PC-3 (cell line): ENCODE measurements around the gene KNDC1. TPM values are rescaled to one million over a fixed set of nuclear protein-coding genes. Genes with fewer than 3 reads are reported as not detected.

ENCODE experiments used
- ATAC-seq: fragments of 200-7000 bp; cut with Tn5 transposase; 2 replicates; pipeline ENCODE4 v1.9.1; 2020; ENCODE audit warnings: mild to moderate bottlenecking, moderate library complexity
- BruUV-seq: library from RNA; stranded (reverse); fragments of 400-500 nt; replicated peaks from 2 replicates; lab custom pipeline; 2021; lab: Mats Ljungman, UMichigan
- CTCF ChIA-PET: fragments of 300-600 bp; sonication (Branson Sonifier 250); formaldehyde crosslinking; loops from one replicate; lab custom pipeline; 2022; ENCODE audit warnings: antibody characterized with exemption; lab: Charles Lee
- POLR2A ChIA-PET: fragments of 300-600 bp; sonication (Branson Sonifier 250); formaldehyde crosslinking; loops from one replicate; lab custom pipeline; 2022; ENCODE audit warnings: antibody characterized with exemption; ENCODE audit not compliant: unreplicated experiment; lab: Charles Lee
- DNase-seq: peaks from one replicate; pipeline ENCODE4 v3.0.0-alpha.2; 2015
- H2AFZ ChIP-seq: fragments of 300-600 bp; sonication (generic); 2 replicates; pipeline ENCODE4 v1.6.0; 2016; ENCODE audit warnings: antibody characterized with exemption, low read length
- H3F3A ChIP-seq: fragments of 300-600 bp; sonication (generic); one replicate; pipeline ENCODE4 v1.6.0; 2017; ENCODE audit warnings: antibody characterized with exemption, low read length, control low read depth, mild to moderate bottlenecking; ENCODE audit not compliant: unreplicated experiment
- H3K27ac ChIP-seq: fragments of 300-600 bp; sonication (generic); 2 replicates; pipeline ENCODE4 v1.5.1; 2016; ENCODE audit warnings: mild to moderate bottlenecking, low read length
- H3K27me3 ChIP-seq: fragments of 300-600 bp; sonication (generic); 2 replicates; pipeline ENCODE4 v1.6.1; 2016; ENCODE audit warnings: low read length, mixed read lengths
- H3K36me3 ChIP-seq: fragments of 300-600 bp; sonication (generic); 2 replicates; pipeline ENCODE4 v1.6.1; 2016; ENCODE audit warnings: low read depth, mixed run types, low read length, mixed read lengths
- H3K4me1 ChIP-seq: fragments of 300-600 bp; sonication (generic); 2 replicates; pipeline ENCODE4 v1.5.1; 2016; ENCODE audit warnings: low read length; ENCODE audit not compliant: insufficient read depth
- H3K4me2 ChIP-seq: fragments of 300-600 bp; sonication (generic); 2 replicates; pipeline ENCODE4 v1.6.0; 2016; ENCODE audit warnings: low read length
- H3K4me3 ChIP-seq: fragments of 300-600 bp; sonication (generic); 2 replicates; pipeline ENCODE4 v1.5.1; 2016; ENCODE audit warnings: mild to moderate bottlenecking, low read length, mixed read lengths
- H3K79me2 ChIP-seq: fragments of 300-600 bp; sonication (generic); 2 replicates; pipeline ENCODE4 v1.6.1; 2017; ENCODE audit warnings: low read length, mixed read lengths
- H3K9ac ChIP-seq: fragments of 300-600 bp; sonication (generic); 2 replicates; pipeline ENCODE4 v1.6.0; 2016; ENCODE audit warnings: mild to moderate bottlenecking, low read length
- H3K9me2 ChIP-seq: fragments of 300-600 bp; sonication (generic); replicated peaks from 2 replicates; pipeline ENCODE4 v1.6.1; 2016; ENCODE audit warnings: mixed run types, low read length, mixed read lengths
- H3K9me3 ChIP-seq: fragments of 300-600 bp; sonication (generic); 2 replicates; pipeline ENCODE4 v1.6.1; 2016; ENCODE audit warnings: low read length, mixed read lengths
- H4K20me1 ChIP-seq: fragments of 300-600 bp; sonication (generic); 2 replicates; pipeline ENCODE4 v1.6.1; 2016; ENCODE audit warnings: low read length, mixed read lengths
- EZH2 ChIP-seq: fragments of 300-600 bp; sonication (generic); IDR thresholded peaks from one replicate; pipeline ENCODE4 v1.6.1; 2017; ENCODE audit warnings: antibody characterized with exemption, mild to moderate bottlenecking, low read length; ENCODE audit not compliant: unreplicated experiment
- EZH2phosphoT487 ChIP-seq: fragments of 300-600 bp; sonication (generic); IDR thresholded peaks from 2 replicates; pipeline ENCODE4 v1.6.1; 2018; ENCODE audit warnings: mild to moderate bottlenecking, antibody characterized with exemption, low read length, borderline replicate concordance
- intact Hi-C: fragments of 100-400 bp; cut with micrococcal nuclease; formaldehyde crosslinking; loops from 2 replicates; pipeline ENCODE4 v1.9.0; 2023
- total RNA-seq: library from RNA; depleted of rRNA; stranded (reverse); fragments of >200 nt; gene quantifications from 2 replicates; pipeline ENCODE4 v1.2.3, GENCODE V29; 2014
- TF ChIP-seq, protein P1 (sequence below): fragments of 300-600 bp; sonication (generic); conservative IDR thresholded peaks from 2 replicates; pipeline ENCODE4 v1.5.1; 2017; ENCODE audit warnings: antibody characterized with exemption, low read depth, mild to moderate bottlenecking, low read length

The KNDC1 gene
- total RNA-seq, 1 experiment from 2014 or later: not detected

DNA sequence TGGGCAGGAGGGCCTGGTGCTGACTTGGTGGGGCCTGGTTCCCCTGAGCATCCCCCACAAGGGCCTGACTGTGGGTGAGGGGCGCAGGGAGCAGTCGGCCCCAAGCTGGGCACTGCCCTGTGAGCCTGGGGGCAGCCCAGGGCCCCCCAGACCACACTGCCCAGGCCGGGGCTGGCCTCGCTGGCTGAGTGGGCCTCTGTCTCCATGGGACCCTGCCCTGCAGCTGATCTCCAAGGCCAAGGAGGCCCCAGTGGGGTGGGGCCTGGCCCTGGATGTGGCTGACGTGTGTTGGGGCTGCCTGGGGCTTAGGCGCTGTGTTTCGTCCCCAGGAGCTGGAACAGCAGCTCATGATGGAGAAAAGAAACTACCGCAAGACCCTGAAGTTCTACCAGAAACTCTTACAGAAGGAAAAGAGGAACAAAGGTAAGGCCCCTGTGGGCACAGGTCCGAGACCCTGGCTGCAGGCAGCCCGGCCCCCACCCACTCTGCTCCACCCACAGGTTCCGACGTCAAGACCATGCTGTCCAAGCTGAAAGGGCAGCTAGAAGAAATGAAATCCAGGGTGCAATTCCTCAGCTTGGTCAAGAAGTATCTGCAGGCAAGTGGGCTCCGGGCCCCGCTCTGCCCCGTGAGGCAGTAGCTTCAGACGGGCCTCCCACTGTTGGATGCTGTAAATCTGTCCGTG, 46.5 kb downstream of the KNDC1 start:
- no peak for ATAC-seq
- CTCF ChIA-PET: no interaction called here
- Histone ChIP-seq H3K4me3 (no peak overlapping the region), H3K4me2 (no peak overlapping the region), H3K79me2 (no peaks in the 10 kb centered on the region), H2AFZ (no peak overlapping the region), H3K9me2 (no peaks in the 10 kb centered on the region), H3F3A (no peaks in the 10 kb centered on the region), H3K9me3 (no peaks in the 10 kb centered on the region), H3K36me3 (no peaks in the 10 kb centered on the region), H3K27me3 (peaks cover 7% of the 10 kb centered on the region), H3K4me1 (no peaks in the 10 kb centered on the region), H3K27ac (no peak overlapping the region), H4K20me1 (no peaks in the 10 kb centered on the region), H3K9ac (no peak overlapping the region)
- TF ChIP-seq, protein P1, sequence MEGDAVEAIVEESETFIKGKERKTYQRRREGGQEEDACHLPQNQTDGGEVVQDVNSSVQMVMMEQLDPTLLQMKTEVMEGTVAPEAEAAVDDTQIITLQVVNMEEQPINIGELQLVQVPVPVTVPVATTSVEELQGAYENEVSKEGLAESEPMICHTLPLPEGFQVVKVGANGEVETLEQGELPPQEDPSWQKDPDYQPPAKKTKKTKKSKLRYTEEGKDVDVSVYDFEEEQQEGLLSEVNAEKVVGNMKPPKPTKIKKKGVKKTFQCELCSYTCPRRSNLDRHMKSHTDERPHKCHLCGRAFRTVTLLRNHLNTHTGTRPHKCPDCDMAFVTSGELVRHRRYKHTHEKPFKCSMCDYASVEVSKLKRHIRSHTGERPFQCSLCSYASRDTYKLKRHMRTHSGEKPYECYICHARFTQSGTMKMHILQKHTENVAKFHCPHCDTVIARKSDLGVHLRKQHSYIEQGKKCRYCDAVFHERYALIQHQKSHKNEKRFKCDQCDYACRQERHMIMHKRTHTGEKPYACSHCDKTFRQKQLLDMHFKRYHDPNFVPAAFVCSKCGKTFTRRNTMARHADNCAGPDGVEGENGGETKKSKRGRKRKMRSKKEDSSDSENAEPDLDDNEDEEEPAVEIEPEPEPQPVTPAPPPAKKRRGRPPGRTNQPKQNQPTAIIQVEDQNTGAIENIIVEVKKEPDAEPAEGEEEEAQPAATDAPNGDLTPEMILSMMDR: no peak
- TF ChIP-seq EZH2phosphoT487 (no peak), EZH2 (no peak)
- POLR2A ChIA-PET: no interaction called here
- no peak for DNase-seq
- BruUV-seq: no TSS peak
- intact Hi-C loops: no loop called here

GRCh38 chr10:133207041-133207600, 47.1 kb downstream of the KNDC1 start:
- intact Hi-C loops: no loop called here
- ATAC-seq: no peak
- POLR2A ChIA-PET: no interaction called here

More at GRCh38 chr10:133207041-133207600, 47.1 kb downstream of the KNDC1 start:
- Histone ChIP-seq H3K27ac (no peak overlapping the region), H3K4me3 (no peak overlapping the region), H2AFZ (no peak overlapping the region), H3K9me2 (no peaks in the 10 kb centered on the region), H3K4me2 (no peak overlapping the region), H3F3A (no peaks in the 10 kb centered on the region), H4K20me1 (no peaks in the 10 kb centered on the region), H3K9me3 (no peaks in the 10 kb centered on the region), H3K79me2 (no peaks in the 10 kb centered on the region), H3K36me3 (no peaks in the 10 kb centered on the region), H3K27me3 (peaks cover under 1% of the 10 kb centered on the region; the same call in 1 of the 2 replicates), H3K9ac (no peak overlapping the region), H3K4me1 (no peaks in the 10 kb centered on the region)
- CTCF ChIA-PET: no interaction called here
- no peak for DNase-seq
- BruUV-seq: no TSS peak
- TF ChIP-seq EZH2phosphoT487: no peak
- TF ChIP-seq EZH2: no peak
- TF ChIP-seq, protein P1: no peak
